IPS-15b (cell line): ENCODE data around the gene ACMSD.

Experiments
- H3K27me3 ChIP-seq: one replicate; pipeline ENCODE4 v1.6.1; 2013; ENCODE audit warnings: low read length; ENCODE audit not compliant: control insufficient read depth, insufficient read depth
- H3K36me3 ChIP-seq: one replicate; pipeline ENCODE4 v1.6.1; 2013; ENCODE audit warnings: low read length; ENCODE audit not compliant: control insufficient read depth, insufficient read depth
- H3K4me1 ChIP-seq: one replicate; pipeline ENCODE4 v1.6.1; 2013; ENCODE audit warnings: mild to moderate bottlenecking, low read length; ENCODE audit not compliant: control insufficient read depth, insufficient read depth
- H3K4me3 ChIP-seq: one replicate; pipeline ENCODE4 v1.5.1; 2013; ENCODE audit warnings: low read depth, low read length
- H3K9ac ChIP-seq: one replicate; pipeline ENCODE4 v1.6.1; 2013; ENCODE audit warnings: low read depth, mild to moderate bottlenecking, low read length
- H3K9me3 ChIP-seq: one replicate; pipeline ENCODE4 v1.6.1; 2013; ENCODE audit warnings: mild to moderate bottlenecking, low read length; ENCODE audit not compliant: control insufficient read depth, insufficient read depth

ACMSD gene

GRCh38 chr2:134852518-134852917 is 14.1 kb downstream of the ACMSD start:
- Histone ChIP-seq H3K36me3 (no peaks in the 10 kb centered on the region), H3K4me1 (no peaks in the 10 kb centered on the region), H3K4me3 (no peak overlapping the region), H3K27me3 (no peaks in the 10 kb centered on the region), H3K9ac (no peak overlapping the region), H3K9me3 (no peaks in the 10 kb centered on the region)

GRCh38 chr2:134855709-134856108 is 17.3 kb downstream of the ACMSD start:
- H3K4me1 ChIP-seq: no peaks in the 10 kb centered on the region
- H3K4me3 ChIP-seq: no peak overlapping the region
- H3K9me3 ChIP-seq: no peaks in the 10 kb centered on the region
- no peaks in the 10 kb centered on the region for H3K36me3 ChIP-seq
- H3K27me3 ChIP-seq: no peaks in the 10 kb centered on the region
- no peak overlapping the region for H3K9ac ChIP-seq

DNA sequence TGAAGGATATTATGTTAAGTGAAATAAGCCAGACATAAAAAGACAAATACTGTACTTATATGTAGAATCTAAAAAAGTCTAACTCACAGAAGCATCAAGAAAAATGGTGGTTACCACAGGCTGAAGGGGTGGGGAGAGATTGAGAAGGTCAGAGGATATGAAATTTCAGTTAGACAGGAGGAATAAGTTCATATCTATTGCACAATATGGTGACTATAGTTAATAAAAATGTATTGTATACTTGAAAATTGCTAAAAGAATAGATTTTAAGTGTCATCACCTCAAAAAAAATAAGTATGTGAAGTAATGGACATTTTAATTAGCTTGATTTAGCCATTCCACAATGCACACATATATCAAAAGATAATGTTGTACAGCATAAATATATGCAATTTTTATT is 19.8 kb downstream of the ACMSD start:
- H3K36me3 ChIP-seq: no peaks in the 10 kb centered on the region
- no peaks in the 10 kb centered on the region for H3K27me3 ChIP-seq
- no peak overlapping the region for H3K4me3 ChIP-seq
- no peak overlapping the region for H3K9ac ChIP-seq
- H3K9me3 ChIP-seq: no peaks in the 10 kb centered on the region
- H3K4me1 ChIP-seq: no peaks in the 10 kb centered on the region

- no peaks in the 10 kb centered on the region for H3K27me3 ChIP-seq
- no peaks in the 10 kb centered on the region for H3K9me3 ChIP-seq
- no peak overlapping the region for H3K4me3 ChIP-seq
- H3K36me3 ChIP-seq: no peaks in the 10 kb centered on the region
- no peak overlapping the region for H3K9ac ChIP-seq
- no peaks in the 10 kb centered on the region for H3K4me1 ChIP-seq
These were observed 22.8 kb downstream of the ACMSD start for GRCh38 chr2:134861173-134861572.

DNA sequence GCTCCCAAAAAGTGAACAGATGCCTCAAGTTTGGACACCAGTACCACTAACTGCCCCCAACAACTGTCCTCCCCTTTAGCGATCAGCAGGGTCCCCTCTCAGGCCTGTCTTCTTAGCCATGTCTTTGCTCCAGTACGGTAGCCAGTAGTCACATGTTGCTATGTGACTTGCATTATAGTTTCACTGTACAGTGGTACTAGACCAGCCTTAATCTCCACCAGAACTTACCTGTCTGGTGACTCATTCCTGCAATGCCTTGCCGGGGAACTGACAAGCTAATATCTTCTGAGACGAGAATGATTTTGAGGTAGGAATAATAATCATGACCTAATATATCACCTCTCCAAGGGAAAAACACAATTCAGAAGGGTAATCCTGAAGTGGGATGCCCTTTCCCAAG is 23.7 kb downstream of the ACMSD start:
- Histone ChIP-seq H3K9me3 (no peaks in the 10 kb centered on the region), H3K36me3 (no peaks in the 10 kb centered on the region), H3K4me1 (no peaks in the 10 kb centered on the region), H3K4me3 (no peak overlapping the region), H3K9ac (no peak overlapping the region), H3K27me3 (no peaks in the 10 kb centered on the region)

GRCh38 chr2:134862674-134863073 is 24.3 kb downstream of the ACMSD start:
- no peak overlapping the region for H3K9ac ChIP-seq

DNA sequence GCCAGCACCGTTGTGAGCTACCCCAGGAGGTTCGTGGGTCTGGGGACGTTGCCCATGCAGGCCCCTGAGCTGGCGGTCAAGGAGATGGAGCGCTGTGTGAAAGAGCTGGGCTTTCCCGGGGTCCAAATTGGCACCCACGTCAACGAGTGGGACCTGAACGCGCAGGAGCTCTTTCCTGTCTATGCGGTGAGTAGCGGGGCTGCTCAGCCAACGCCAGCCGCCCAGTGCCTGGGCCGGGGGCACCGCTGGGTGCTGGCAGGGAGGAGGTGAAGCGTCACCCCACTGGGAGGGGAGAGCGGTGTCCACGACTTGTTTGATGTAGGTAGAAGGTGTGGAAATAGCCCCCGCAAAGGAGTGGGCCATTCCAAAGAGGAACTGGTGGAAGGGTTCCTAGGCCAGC is 25.0 kb downstream of the ACMSD start:
- Histone ChIP-seq H3K9me3 (no peaks in the 10 kb centered on the region), H3K4me1 (no peaks in the 10 kb centered on the region), H3K36me3 (no peaks in the 10 kb centered on the region), H3K27me3 (no peaks in the 10 kb centered on the region), H3K4me3 (no peak overlapping the region), H3K9ac (no peak overlapping the region)

More at GRCh38 chr2:134862674-134863073, 24.3 kb downstream of the ACMSD start:
- Histone ChIP-seq H3K36me3 (no peaks in the 10 kb centered on the region), H3K9me3 (no peaks in the 10 kb centered on the region), H3K27me3 (no peaks in the 10 kb centered on the region), H3K4me3 (no peak overlapping the region), H3K4me1 (no peaks in the 10 kb centered on the region)

DNA sequence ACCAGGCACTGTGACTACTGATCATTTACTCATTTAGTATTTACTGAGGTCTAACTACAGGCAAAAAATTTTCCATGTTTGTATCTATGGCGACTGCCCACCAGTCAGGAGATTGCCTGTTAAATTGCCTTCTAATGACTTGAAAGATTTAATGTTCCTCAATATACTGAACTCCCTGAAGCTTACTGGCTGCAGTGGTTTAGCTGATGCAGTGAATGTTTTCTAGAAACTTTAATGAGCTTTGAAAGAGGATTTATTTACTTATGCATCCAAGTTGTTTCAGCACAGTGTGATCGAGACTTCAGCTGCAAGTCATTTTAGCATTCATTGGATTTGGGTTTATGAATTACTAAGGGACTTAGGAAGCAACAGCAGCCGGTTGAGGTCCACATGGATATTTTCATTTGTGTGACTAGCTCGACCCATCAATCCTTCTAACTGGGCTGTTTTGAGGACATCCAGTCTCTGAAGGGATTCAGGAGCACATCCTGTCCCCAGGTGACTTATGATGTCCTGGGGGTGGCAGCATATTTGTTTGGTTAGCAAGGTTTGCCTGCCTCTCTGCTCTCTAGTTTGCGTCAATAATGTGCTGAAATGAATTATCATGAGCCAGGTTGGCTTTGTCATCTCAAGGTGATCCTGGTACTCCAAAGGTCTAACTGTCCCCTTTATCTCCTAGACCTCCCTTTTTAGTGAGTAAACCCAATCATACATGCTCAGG is 26.8 kb downstream of the ACMSD start:
- no peak overlapping the region for H3K9ac ChIP-seq
- H3K36me3 ChIP-seq: no peaks in the 10 kb centered on the region
- no peak overlapping the region for H3K4me3 ChIP-seq
- H3K9me3 ChIP-seq: no peaks in the 10 kb centered on the region
- no peaks in the 10 kb centered on the region for H3K27me3 ChIP-seq
- H3K4me1 ChIP-seq: no peaks in the 10 kb centered on the region

DNA sequence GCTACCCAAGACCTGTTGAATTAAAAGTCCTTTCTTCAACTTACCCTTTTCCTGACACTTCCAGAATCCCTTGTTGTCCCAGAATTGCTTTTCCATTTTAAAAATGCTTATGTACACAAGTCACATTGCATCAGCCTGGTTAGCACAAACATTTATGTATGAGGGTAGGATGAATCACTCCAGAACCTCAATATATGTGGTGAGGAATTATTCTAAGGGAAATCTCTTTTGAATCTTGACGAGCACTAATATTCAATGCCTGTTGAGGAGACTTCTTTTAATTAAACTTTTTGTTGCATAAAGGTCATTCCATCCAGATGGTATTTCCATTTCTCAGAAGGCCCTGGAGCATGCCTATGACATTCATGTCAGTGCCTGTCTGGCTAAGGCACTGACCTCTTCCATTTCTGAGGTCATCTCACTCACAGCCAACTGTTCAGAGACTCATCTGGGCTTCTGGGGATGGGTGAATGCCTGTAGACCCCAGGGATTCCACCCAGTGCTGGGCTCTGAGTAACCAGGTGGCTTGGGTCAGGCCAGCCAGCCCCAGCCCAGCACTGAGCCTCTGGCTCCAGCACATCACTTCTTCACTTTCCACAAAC is 28.2 kb downstream of the ACMSD start:
- no peaks in the 10 kb centered on the region for H3K36me3 ChIP-seq
- no peak overlapping the region for H3K9ac ChIP-seq
- no peaks in the 10 kb centered on the region for H3K9me3 ChIP-seq
- no peaks in the 10 kb centered on the region for H3K27me3 ChIP-seq
- no peaks in the 10 kb centered on the region for H3K4me1 ChIP-seq
- H3K4me3 ChIP-seq: no peak overlapping the region

DNA sequence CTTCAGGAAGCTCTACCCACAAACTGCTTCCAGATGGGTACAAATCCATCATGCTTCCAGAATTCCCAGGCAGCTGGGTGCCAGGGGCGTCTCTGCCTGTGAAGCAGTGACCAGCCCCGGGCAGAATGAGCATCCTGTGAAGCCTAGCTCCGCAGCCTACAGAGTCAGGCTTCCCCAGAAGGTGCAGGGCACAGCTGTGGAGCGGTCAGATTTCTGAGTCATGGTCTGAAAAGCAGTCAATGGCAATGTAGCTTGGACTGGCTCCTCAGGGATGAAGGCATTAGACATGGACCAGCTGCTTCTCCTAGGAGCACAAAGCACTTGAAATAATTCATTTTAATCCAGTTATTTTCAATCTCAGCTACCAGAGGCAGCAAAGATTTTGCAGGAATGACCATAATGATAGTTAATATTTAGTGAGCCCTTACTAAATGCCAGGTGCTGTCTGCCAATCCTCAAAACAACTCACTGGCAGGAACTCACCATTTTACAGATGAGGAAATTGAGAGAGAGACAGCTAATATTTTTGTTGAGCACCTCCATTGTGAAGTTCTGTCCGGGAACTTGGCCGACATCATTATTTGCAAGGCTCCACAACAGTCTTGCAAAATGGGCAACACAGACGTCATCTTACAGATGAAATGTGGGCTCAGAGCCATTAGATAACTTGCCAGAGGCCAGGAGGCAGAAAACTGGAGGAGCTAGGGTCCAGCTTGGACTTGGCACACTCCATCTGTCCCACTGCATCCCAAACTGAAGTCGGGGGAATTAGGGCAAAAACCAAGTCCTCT is 31.7 kb downstream of the ACMSD start:
- H3K4me3 ChIP-seq: no peak overlapping the region
- no peak overlapping the region for H3K9ac ChIP-seq
- no peaks in the 10 kb centered on the region for H3K4me1 ChIP-seq
- no peaks in the 10 kb centered on the region for H3K9me3 ChIP-seq
- H3K36me3 ChIP-seq: no peaks in the 10 kb centered on the region
- H3K27me3 ChIP-seq: no peaks in the 10 kb centered on the region

DNA sequence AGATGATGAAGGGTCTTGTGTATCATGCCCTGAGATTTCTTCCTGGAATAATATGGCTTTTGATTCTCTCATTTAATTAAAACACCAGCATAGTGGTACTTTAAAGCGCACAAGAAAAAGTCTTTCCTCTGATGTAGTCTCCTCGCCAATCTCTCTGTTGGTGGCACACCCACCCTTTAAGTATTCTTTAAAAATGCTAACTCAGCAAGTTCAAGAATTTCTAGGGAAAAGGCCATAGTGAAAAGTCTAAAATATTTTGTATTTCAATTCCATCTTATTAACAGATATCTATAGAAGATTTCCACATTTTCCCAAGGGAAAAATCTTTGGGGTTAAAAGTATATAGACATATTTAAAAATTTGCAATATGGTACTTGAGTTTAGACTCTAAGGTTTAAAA is 34.7 kb downstream of the ACMSD start:
- no peak overlapping the region for H3K9ac ChIP-seq
- H3K4me3 ChIP-seq: no peak overlapping the region
- no peaks in the 10 kb centered on the region for H3K9me3 ChIP-seq
- no peaks in the 10 kb centered on the region for H3K27me3 ChIP-seq
- no peaks in the 10 kb centered on the region for H3K4me1 ChIP-seq
- H3K36me3 ChIP-seq: no peaks in the 10 kb centered on the region

DNA sequence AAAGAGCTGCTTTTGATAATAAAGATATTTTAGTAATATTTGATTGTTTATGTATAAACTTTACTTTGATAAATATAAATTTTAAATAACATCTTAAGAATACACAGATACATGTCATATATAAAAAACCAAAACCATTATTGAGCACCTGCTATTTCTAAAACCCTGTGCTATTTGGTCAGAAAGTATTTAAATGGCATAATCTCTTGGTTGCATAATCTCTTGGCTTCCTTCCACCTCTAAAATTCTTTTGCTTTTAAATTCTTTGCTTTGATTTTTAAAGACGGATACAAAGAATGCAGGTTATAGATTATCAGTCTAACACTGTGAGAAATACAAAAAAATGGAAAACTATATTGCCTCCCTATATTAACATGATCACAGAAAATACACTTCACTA is 36.9 kb downstream of the ACMSD start:
- Histone ChIP-seq H3K4me3 (no peak overlapping the region), H3K9me3 (no peaks in the 10 kb centered on the region), H3K27me3 (no peaks in the 10 kb centered on the region)

More for the DNA sequence above, 36.9 kb downstream of the ACMSD start:
- Histone ChIP-seq H3K4me1 (no peaks in the 10 kb centered on the region), H3K9ac (no peak overlapping the region), H3K36me3 (no peaks in the 10 kb centered on the region)
